NCI-H526 (cell line): Measurements from ENCODE around the gene LAMA2.

Source experiments
- DNase-seq, 2 experiments: peaks; one replicate each; lab custom pipeline; 2025; lab: John Stamatoyannopoulos, UW

The LAMA2 gene

GRCh38 chr6:129448965-129449364 is 566.0 kb downstream of the LAMA2 start:
- DNase-seq, result no peak

DNA sequence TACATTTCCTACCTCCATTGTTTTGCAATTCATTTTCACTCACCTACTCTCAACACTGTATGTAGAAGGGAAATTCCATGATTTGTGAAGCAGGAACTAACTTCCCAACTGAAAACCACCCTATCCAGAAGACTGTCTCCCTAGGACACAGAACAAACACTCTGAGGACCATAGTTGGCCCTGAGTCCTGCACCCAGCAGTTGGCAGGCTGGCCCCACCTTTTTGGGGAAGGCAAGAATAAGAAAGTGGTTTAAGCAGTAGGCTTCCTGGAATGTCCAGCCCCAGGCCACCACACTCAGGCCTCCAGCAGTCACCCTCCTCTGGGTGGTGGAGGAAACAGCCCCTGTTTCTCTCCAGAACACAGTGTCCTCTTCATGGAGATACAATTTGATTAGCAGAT is 568.2 kb downstream of the LAMA2 start:
- no peak for DNase-seq

DNA sequence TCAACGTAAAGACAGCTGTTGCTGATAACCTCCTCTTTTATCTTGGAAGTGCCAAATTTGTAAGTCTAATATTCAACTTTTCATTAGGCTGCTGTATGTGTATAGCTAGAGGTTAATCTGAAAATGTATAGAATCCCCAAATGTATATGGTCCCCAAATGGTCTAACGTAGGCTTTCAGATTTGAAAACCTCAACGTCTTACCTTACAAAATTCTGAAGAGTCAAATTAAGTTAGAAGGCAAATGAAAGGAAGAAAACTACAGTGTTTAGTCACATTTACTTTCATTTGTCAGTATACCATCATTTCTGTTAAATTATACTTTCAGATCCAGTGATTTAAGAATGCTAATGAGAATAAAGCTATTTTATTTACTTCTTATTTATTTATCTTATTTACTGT is 570.1 kb downstream of the LAMA2 start:
- DNase-seq, result no peak

DNA sequence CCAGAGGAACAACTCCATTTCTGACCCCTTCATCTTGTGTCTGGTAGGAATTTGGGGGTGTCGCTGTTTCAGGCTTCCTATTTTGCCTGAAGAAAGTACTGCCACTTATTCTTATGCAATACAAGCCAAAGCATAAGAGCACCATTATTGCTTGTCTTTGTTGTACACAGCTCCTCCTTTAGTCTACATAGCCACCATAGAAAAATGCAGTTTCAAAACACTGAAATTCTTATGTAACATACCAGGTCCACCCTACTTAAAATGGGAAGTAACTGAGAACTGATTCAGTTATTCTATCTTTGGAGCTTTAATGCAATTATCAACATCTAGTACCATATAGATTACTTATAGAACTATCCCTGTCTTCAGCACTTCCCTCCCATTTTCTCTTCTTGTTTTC is 571.5 kb downstream of the LAMA2 start:
- DNase-seq, result no peak

GRCh38 chr6:129455126-129455769 is 572.3 kb downstream of the LAMA2 start:
- no peak for DNase-seq

DNA sequence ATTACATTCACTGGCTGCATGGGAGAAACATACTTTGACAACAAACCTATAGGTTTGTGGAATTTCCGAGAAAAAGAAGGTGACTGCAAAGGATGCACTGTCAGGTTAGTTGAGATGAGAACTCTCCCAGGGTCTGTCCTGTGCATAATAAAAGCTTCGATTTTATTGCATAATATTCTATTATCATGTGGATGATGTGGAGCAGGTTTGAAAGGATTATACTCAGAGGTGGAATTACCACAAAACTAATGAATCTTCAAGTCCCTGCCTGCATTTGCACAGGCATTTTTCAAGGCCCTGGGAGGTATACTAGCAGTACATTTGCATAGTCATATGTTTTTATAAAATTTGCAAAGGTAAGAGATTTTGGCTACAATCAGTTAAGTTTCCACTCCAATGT is 577.3 kb downstream of the LAMA2 start:
- no peak for DNase-seq

GRCh38 chr6:129469070-129469662 is 586.2 kb downstream of the LAMA2 start:
- DNase-seq, result no peak

GRCh38 chr6:129472239-129472638 is 589.3 kb downstream of the LAMA2 start:
- no peak for DNase-seq

GRCh38 chr6:129473546-129473945 is 590.6 kb downstream of the LAMA2 start:
- no peak for DNase-seq

GRCh38 chr6:129475477-129476247 is 592.7 kb downstream of the LAMA2 start:
- peak in 1 of 2 experiments; percentile 9 for DNase-seq

DNA sequence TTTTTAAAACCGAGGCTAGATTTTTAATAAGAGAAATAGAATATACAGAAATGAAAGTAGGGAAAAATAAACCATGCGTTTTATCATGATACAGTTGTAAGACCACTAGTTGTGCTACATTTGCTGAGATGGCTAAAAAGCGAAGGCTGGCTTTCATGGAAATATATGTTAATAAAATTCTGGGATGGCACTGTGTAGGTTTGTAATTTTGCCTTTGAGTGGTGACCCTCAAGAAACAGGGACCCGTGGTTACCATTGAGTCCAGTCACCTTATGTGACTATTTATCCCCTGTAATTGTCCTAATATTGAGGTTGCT is 593.3 kb downstream of the LAMA2 start:
- DNase-seq, result no peak

DNA sequence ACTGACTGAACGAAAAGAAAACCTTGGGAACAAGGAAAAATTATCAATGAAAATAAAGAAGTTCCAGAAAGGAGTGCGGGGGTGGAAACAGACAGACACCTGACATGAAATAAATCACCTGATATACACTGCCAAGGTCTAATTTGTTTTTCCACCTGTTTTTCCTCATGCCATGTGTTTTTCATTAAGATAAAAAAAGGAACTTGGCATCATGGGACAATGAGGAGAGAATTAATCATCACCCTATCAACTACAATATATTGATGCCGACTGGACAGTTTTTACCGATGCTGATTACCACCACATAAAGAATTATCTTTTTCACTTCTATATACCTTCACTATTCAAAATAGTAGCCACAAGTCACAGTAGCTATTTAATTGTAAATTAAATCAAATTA is 593.9 kb downstream of the LAMA2 start:
- no peak for DNase-seq

- no peak for DNase-seq
Measured at GRCh38 chr6:129478379-129478778, 595.4 kb downstream of the LAMA2 start.

DNA sequence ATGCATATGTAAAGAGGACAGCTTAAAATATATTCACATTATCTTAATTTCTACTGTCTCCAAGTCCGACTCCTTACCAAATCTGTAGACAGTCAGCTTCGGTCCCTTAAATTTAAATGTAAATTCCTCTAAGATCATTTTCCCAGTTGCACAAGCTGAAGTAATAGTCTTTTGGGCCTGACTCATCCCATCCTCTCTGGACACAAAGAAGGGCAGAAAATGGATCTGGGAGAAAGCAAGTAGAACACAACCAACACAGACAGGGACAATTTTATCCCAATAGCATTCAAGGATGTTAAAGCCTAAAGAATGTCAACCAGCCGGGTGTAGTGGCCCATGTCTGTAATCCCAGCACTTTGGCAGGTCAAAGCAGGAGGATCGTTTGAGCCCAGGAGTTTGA is 598.8 kb downstream of the LAMA2 start:
- no peak for DNase-seq

DNA sequence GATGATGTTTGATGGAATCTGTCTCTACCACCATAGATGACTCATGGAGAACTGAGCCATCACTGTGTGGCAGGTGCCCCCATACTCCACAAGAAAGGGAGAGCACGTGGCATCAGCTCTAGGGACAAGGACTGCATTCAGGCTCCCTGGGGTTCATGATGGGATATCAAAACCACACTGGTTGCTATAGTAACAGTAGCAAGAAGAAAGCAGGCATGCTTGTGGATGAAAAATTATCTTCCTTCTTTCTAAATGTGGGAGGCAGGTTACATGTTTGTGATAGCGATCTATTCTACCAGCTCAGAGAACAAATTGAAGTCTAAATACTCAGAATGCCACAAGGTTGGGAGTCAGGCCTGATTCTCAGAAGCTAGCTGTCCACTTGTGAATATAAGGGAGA is 602.8 kb downstream of the LAMA2 start:
- no peak for DNase-seq

- no peak for DNase-seq
Measured at GRCh38 chr6:129486327-129486726, 603.4 kb downstream of the LAMA2 start.

GRCh38 chr6:129488313-129488712 is 605.4 kb downstream of the LAMA2 start:
- no peak for DNase-seq

DNA sequence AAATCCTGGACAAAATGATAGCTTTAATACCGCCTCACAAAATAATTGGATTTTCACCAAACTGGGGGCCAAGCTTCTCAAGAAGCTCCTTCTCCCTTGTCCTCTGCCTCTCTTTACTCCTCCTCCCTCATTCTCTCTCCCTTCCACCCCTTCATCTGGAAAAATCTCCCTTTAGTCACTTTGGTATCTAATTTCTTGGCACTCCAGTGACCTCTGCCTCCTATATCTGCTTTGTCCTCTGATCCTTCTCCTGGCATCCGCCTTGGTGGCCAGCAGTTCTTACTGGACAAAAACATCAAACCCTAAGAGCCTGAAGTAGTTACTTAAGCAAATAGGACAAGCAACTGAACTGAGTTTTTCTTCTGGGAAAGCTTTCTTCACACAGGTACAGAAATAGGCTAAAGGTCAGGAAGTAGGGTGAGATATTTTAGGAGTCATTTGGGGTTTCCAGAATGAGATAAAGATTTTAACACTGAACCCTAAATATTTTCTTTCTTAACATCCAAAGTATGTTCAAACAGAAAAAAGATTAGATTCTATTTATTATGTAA is 606.4 kb downstream of the LAMA2 start:
- DNase-seq, result no peak

- DNase-seq, result no peak
Measured at GRCh38 chr6:129490521-129491255, 607.8 kb downstream of the LAMA2 start.

- no peak for DNase-seq
Measured at GRCh38 chr6:129491436-129491835, 608.5 kb downstream of the LAMA2 start.

DNA sequence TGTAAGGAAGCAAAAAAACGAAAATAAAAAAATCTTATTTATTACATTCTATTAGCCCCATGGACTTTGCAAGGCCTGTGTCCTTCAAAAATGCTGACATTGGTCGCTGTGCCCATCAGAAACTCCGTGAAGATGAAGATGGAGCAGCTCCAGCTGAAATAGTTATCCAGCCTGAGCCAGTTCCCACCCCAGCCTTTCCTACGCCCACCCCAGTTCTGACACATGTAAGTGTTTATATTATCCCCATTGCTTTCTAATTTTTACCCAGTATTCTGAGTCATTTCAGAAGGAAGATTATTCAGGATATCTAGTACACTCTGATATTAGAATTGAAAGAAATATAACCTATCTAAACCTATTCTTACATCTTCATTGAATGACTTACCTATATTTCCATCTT is 609.3 kb downstream of the LAMA2 start:
- DNase-seq, result no peak

GRCh38 chr6:129493354-129493902 is 610.5 kb downstream of the LAMA2 start:
- DNase-seq, result no peak
